ENCODE results near the gene MINDY2.

GRCh38 chr15:58737298-58737697 is 33.8 kb upstream of the MINDY2 start:
- TF ChIP-seq CTCF (conservative IDR thresholded peaks at IDR 0.05 in 1 of 2, IDR thresholded peaks at IDR 0.05 in 1 of 2; ENCODE audit: low read depth in 1 of 2, low read length in 2 of 2) (no peak), EZH2 (IDR thresholded peaks at IDR 0.05; ENCODE audit: low read length, missing control alignments) (no peak)

Measured in fibroblast of lung (primary cell).